Calu3 (cell line): Measurements from ENCODE around the gene DDRGK1. TPM values are rescaled to one million over a fixed set of nuclear protein-coding genes. Genes with fewer than 3 reads are reported as not detected.

Experiments
- BruUV-seq: library from RNA; stranded (reverse); fragments of 400-500 nt; replicated peaks from 2 replicates; lab custom pipeline; 2021; lab: Mats Ljungman, UMichigan
- CTCF ChIA-PET: fragments of 300-600 bp; sonication (Branson Sonifier 250); formaldehyde crosslinking; loops from one replicate; lab custom pipeline; 2022; ENCODE audit warnings: antibody characterized with exemption; lab: Charles Lee
- DNase-seq: peaks from one replicate; pipeline ENCODE4 v3.0.0; 2022
- H3K27ac Mint-ChIP-seq: one replicate; pipeline ENCODE4 v1.8.0; 2022; ENCODE audit warnings: mixed read lengths; ENCODE audit not compliant: unreplicated experiment
- H3K27me3 Mint-ChIP-seq: one replicate; pipeline ENCODE4 v1.8.0; 2022; ENCODE audit warnings: mixed read lengths; ENCODE audit not compliant: unreplicated experiment
- H3K36me3 Mint-ChIP-seq: one replicate; pipeline ENCODE4 v1.8.0; 2022; ENCODE audit warnings: mild to moderate bottlenecking, moderate library complexity, mixed read lengths; ENCODE audit not compliant: insufficient read depth, unreplicated experiment
- H3K4me1 Mint-ChIP-seq: one replicate; pipeline ENCODE4 v1.8.0; 2022; ENCODE audit warnings: mild to moderate bottlenecking, low read depth, mixed read lengths; ENCODE audit not compliant: unreplicated experiment
- H3K4me3 Mint-ChIP-seq: one replicate; pipeline ENCODE4 v1.8.0; 2022; ENCODE audit warnings: mild to moderate bottlenecking, low read depth, moderate library complexity, mixed read lengths; ENCODE audit not compliant: unreplicated experiment
- H3K9me3 Mint-ChIP-seq: one replicate; pipeline ENCODE4 v1.8.0; 2022; ENCODE audit warnings: low read depth, mixed read lengths; ENCODE audit not compliant: unreplicated experiment
- intact Hi-C: fragments of 100-400 bp; cut with micrococcal nuclease; formaldehyde crosslinking; loops from one replicate; pipeline ENCODE4 v1.10.0; 2022; ENCODE audit not compliant: unreplicated experiment
- total RNA-seq: library from RNA; stranded (reverse); gene quantifications from 2 replicates; pipeline ENCODE4 v1.2.3, GENCODE V29; 2022
- TF ChIP-seq, protein P1 (sequence below): fragments of 200-600 bp; IDR thresholded peaks from one replicate; pipeline ENCODE4 v1.8.0; 2022; ENCODE audit warnings: antibody characterized with exemption; ENCODE audit not compliant: unreplicated experiment

The DDRGK1 gene
- total RNA-seq, 1 experiment from 2014 or later, result 30.9 TPM

DNA sequence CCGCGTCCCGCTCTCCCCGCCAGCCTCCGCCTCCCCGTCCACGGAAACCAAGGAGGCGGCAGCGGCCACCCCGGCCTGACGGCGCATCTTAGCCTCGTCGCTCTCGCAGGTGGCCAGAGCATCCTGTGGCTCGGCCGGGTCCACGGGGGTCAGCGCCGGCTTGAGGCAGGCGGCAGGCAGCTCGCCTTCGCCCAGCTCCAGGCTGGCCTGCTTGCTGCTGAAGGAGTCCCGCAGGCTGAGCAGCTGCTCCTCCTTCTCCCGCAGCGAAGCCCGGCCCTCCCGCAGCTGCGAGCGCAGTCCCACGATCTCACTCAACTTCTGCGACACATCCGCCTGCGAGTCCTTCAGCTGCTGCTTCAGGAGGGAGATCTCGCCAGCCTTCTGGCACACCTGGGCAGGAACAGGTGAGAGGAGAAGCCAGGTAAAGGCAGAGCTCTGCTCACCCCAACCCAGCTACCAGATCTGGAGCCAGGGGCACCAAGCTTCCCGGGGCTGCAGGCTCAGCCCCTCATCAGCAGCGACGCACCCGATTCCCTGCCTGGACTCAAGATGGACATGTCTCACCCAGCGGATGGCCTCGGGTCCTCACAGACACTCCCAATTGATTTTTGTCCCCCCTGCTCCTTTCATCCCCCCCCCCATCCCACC lies 39.6 kb downstream of the DDRGK1 start:
- Mint-ChIP-seq H3K27ac (no peak overlapping the region), H3K36me3 (peaks cover 8% of the 10 kb centered on the region), H3K9me3 (no peaks in the 10 kb centered on the region), H3K4me3 (no peak overlapping the region), H3K4me1 (no peaks in the 10 kb centered on the region), H3K27me3 (no peaks in the 10 kb centered on the region)
- intact Hi-C loops, result no loop called here
- TF ChIP-seq, protein P1, sequence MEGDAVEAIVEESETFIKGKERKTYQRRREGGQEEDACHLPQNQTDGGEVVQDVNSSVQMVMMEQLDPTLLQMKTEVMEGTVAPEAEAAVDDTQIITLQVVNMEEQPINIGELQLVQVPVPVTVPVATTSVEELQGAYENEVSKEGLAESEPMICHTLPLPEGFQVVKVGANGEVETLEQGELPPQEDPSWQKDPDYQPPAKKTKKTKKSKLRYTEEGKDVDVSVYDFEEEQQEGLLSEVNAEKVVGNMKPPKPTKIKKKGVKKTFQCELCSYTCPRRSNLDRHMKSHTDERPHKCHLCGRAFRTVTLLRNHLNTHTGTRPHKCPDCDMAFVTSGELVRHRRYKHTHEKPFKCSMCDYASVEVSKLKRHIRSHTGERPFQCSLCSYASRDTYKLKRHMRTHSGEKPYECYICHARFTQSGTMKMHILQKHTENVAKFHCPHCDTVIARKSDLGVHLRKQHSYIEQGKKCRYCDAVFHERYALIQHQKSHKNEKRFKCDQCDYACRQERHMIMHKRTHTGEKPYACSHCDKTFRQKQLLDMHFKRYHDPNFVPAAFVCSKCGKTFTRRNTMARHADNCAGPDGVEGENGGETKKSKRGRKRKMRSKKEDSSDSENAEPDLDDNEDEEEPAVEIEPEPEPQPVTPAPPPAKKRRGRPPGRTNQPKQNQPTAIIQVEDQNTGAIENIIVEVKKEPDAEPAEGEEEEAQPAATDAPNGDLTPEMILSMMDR, result no peak
- no peak for DNase-seq
- CTCF ChIA-PET, result no interaction called here
- no TSS peak for BruUV-seq

DNA sequence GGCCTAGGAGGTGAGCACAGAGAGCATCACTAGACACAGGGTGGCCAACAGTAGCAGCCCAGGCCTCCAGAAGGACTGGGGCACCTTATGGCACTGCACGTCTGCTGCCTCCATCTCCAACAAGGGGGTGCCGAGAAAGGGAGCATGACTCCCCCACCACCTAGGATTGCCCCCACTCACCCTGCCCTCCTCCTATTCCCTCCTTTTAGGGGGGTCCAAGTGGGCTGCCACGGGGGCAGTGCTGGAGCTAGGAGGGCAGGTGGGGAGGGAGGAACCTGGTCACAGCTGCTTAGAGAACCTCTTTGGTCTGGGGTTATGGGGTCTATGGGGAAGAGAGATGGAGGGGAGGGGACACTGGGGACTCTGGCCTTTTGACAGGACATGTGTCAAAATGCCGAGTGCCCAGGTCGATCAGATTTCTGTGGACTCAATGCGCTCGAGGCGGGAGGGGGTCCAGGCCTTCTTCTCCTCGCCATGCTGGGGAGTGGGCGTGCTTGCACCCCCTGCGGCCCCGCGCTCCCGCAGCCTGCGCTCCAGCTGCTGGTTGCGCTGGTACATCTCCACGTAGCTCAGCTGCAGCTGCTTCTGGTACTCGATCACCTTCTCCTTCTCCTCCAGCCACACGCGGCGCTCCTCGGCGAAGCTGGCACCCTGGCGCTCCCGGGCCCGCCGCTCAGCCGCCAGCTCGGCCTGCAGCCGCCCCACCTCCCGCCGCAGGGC lies 40.3 kb downstream of the DDRGK1 start:
- Mint-ChIP-seq H3K4me1 (no peaks in the 10 kb centered on the region), H3K4me3 (no peak overlapping the region), H3K27me3 (no peaks in the 10 kb centered on the region), H3K36me3 (peaks cover 15% of the 10 kb centered on the region), H3K9me3 (no peaks in the 10 kb centered on the region), H3K27ac (no peak overlapping the region)
- CTCF ChIA-PET, result interaction anchor here (0.5 kb wide), 1 partner anchor 55 kb away, joined by 6 read pairs; no protein-coding TSS in a partner anchor
- intact Hi-C loops, result no loop called here
- TF ChIP-seq, protein P1, result no peak
- DNase-seq, result no peak
- BruUV-seq, result no TSS peak

DNA sequence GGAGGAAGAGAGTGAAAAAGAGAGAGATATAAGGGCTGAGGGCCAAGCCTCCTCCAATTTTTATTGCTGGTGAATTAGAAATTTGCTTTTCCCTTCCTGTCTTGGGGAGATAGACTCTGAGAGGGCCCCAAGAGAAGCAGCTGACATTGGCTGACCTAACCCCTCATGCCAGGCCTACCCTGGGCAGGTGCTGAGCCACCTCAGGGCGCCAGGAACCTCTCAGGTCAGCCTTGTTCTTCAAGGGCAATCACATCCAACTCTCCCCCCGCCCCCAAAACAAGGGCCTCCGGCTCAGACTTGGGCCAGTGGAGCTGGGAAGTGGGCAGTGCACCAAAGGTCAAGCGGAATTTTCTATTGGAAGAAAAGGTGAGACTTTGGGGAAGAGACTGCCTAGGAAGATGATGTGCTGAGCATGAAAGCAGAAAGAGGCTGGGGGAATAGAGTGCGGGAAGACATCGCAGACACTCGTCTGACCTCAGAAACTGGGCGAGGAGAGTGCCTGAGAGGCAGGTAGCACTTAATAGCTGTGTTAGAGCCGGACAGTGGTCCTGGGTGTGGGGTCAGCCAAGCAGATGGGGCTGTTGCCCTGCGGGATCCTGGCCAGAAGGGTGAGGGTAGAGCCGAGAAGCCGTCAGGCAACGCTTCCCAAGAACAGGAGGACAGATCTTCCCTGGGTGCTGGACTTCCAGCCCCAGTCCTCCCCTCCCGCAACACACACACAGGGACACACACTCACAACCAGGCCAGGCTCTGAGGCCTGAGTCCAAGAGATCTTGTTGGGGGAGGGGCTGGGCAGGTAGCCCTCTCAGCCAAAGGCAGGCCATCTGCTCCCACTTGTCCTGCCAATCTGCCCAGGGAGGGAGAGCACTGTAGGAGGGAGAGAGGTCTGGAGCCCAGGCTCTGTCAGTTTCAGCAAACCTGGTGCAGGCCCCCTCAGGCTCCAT lies 41.1 kb downstream of the DDRGK1 start:
- no peaks in the 10 kb centered on the region for H3K27me3 Mint-ChIP-seq
- CTCF ChIA-PET, result no interaction called here
- BruUV-seq, result no TSS peak
- no peaks in the 10 kb centered on the region for H3K9me3 Mint-ChIP-seq
- H3K27ac Mint-ChIP-seq, result no peak overlapping the region
- no peak overlapping the region for H3K4me3 Mint-ChIP-seq
- H3K36me3 Mint-ChIP-seq, result peaks cover 23% of the 10 kb centered on the region
- TF ChIP-seq, protein P1, result no peak
- intact Hi-C loops, result no loop called here
- DNase-seq, result no peak
- H3K4me1 Mint-ChIP-seq, result no peaks in the 10 kb centered on the region

DNA sequence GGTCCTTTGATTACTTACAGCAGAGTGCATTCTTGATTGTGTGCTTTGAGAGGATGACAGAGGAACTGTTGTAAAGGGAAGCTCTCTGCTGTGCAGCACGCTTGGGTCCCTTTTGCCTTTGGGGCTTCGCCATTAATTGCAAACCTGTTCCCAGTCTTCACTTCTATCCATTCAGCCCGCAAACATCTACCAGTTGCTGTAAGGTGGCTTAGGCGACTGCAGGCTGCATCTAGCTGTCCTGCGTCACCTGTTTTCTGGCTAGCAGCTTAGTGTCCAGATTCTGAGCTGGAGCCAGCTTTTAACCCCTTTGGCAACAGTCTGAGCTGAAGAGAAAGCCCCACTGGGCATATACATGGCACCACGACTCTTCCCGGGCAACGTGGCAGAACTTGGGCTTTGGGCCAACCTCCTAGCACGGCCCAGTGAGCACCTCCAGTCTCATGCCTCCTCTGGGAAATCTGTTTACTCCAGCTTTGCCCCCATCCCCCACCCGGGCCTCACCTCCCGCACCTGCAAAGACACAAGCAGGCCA lies 42.3 kb downstream of the DDRGK1 start:
- no peak for DNase-seq
- Mint-ChIP-seq H3K27me3 (no peaks in the 10 kb centered on the region), H3K27ac (no peak overlapping the region), H3K4me1 (peaks cover 6% of the 10 kb centered on the region), H3K9me3 (no peaks in the 10 kb centered on the region), H3K36me3 (peaks cover 28% of the 10 kb centered on the region), H3K4me3 (no peak overlapping the region)
- BruUV-seq, result no TSS peak
- intact Hi-C loops, result no loop called here
- TF ChIP-seq, protein P1, result no peak
- CTCF ChIA-PET, result no interaction called here
